Fibroblast of mammary gland (primary cell): ENCODE measurements around the gene GNG12.

Source experiments
- DNase-seq: peaks from one replicate; pipeline ENCODE4 v3.0.0-alpha.2; 2010; ENCODE audit warnings: low read depth
- H3K4me3 ChIP-seq: 2 replicates; pipeline ENCODE4 v1.5.1; 2011; ENCODE audit warnings: low read depth, mild to moderate bottlenecking, low read length, moderate library complexity; ENCODE audit not compliant: control insufficient read depth
- CTCF ChIP-seq: conservative IDR thresholded peaks from 2 replicates; pipeline ENCODE4 v1.5.1; 2011; ENCODE audit warnings: low read depth, low read length, inconsistent platforms; ENCODE audit not compliant: control insufficient read depth, insufficient read depth

Gene GNG12

GRCh38 chr1:67743072-67743725 is 90.1 kb downstream of the GNG12 start:
- TF ChIP-seq CTCF = no peak
- no peak overlapping the region for H3K4me3 ChIP-seq
- DNase-seq = no peak

GRCh38 chr1:67741736-67742135 is 91.5 kb downstream of the GNG12 start:
- no peak for DNase-seq
- TF ChIP-seq CTCF = no peak
- no peak overlapping the region for H3K4me3 ChIP-seq

- DNase-seq = no peak
- no peak for TF ChIP-seq CTCF
- H3K4me3 ChIP-seq = no peak overlapping the region
These were observed 92.1 kb downstream of the GNG12 start for GRCh38 chr1:67741121-67741520.

GRCh38 chr1:67740543-67740942 is 92.7 kb downstream of the GNG12 start:
- TF ChIP-seq CTCF = no peak

GRCh38 chr1:67739361-67739760 is 93.9 kb downstream of the GNG12 start:
- no peak for DNase-seq
- no peak for TF ChIP-seq CTCF
- H3K4me3 ChIP-seq = no peak overlapping the region

More at GRCh38 chr1:67740543-67740942, 92.7 kb downstream of the GNG12 start:
- DNase-seq = no peak
- H3K4me3 ChIP-seq = no peak overlapping the region

- TF ChIP-seq CTCF = no peak
- DNase-seq = no peak
- no peak overlapping the region for H3K4me3 ChIP-seq
These were observed 94.9 kb downstream of the GNG12 start for GRCh38 chr1:67738401-67738800.

GRCh38 chr1:67737875-67738274 is 95.4 kb downstream of the GNG12 start:
- TF ChIP-seq CTCF = no peak
- H3K4me3 ChIP-seq = no peak overlapping the region
- DNase-seq = no peak
